ENCODE results near the gene ACKR2. TPM values are rescaled to one million over a fixed set of nuclear protein-coding genes. Genes with fewer than 3 reads are reported as not detected.

ACKR2 gene
- total RNA-seq, 4 donors from 2014 or later, result 1.2 to 6.6 (median 3.4) TPM

DNA sequence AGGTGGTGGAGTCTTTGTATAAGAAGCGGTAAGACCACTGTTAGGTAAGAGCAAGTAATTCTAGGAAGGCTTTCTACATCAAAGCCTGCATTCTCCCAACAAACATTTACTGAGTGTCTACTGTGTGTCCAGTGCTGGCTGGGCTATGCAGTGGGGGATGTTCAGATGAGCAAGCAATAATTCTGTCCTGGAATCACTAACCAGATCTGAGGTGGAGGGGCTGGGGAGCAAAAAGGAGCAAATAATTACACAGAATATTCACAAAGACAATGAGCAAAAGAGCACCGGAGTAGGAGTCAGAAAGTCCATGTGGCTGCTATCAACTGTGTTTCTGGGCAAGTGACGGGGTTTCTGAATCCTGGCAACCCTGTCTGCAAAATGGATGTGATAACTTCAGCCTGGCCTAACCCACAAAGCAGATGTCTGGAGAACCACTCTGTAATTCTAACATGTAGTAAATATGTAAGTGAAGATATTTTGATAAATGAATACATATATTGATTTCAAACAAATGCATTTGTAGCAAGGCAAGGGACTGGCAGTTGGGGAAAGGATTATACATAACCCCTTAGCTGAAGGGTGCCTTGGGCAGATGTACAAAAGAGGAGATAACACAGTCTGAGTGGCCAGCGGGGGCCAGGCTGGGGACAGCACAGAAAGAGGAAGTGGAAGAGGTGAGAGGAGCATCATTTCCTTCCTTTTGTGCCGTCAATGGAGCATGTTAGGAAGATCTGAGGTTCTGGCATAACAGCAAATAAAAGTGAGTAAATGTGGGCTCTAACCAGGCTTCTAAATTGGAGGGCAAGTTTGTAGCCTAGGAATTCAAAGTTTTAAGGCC lies 37.7 kb downstream of the ACKR2 start:
- Histone ChIP-seq H3K4me3 (no peak overlapping the region), H3K4me1 (peaks cover 28% of the 10 kb centered on the region), H3K36me3 (no peaks in the 10 kb centered on the region), H3K9me3 (no peaks in the 10 kb centered on the region), H3K27me3 (no peaks in the 10 kb centered on the region), H3K27ac (peak overlapping the region; percentile 67)
- no peak for DNase-seq (ENCODE audit: low spot score in 2 of 2)
- TF ChIP-seq EP300 (IDR thresholded peaks at IDR 0.05) (no peak), POLR2A (IDR thresholded peaks at IDR 0.05) (no peak), POLR2AphosphoS5 (IDR thresholded peaks at IDR 0.05) (no peak)
- TF ChIP-seq, protein P1, sequence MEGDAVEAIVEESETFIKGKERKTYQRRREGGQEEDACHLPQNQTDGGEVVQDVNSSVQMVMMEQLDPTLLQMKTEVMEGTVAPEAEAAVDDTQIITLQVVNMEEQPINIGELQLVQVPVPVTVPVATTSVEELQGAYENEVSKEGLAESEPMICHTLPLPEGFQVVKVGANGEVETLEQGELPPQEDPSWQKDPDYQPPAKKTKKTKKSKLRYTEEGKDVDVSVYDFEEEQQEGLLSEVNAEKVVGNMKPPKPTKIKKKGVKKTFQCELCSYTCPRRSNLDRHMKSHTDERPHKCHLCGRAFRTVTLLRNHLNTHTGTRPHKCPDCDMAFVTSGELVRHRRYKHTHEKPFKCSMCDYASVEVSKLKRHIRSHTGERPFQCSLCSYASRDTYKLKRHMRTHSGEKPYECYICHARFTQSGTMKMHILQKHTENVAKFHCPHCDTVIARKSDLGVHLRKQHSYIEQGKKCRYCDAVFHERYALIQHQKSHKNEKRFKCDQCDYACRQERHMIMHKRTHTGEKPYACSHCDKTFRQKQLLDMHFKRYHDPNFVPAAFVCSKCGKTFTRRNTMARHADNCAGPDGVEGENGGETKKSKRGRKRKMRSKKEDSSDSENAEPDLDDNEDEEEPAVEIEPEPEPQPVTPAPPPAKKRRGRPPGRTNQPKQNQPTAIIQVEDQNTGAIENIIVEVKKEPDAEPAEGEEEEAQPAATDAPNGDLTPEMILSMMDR (IDR thresholded peaks at IDR 0.05), result no peak
- WGBS, result 50% methylated on average over 5 of the region's 5 CpGs

DNA sequence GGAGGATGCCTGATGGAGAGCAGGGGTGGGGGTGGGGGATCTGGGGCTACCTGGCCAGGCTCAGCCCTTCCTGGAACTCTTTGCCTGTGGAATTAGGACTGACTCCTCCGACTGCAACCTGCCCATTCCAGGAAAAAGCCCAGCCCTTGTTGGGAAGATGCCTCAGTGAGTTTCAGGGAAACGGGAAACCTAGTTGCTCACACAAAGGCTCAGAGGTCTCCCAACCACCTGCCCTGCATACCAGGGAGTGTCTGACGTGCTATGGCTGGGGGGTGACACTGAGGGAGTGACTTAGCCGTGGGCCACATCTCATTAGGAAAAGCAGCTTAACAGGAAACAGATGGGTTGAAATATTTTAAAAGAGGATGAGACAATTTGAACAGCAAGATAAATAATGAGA lies 38.5 kb downstream of the ACKR2 start:
- TF ChIP-seq POLR2AphosphoS5 (IDR thresholded peaks at IDR 0.05) (no peak), EP300 (IDR thresholded peaks at IDR 0.05) (no peak), POLR2A (IDR thresholded peaks at IDR 0.05) (no peak)
- TF ChIP-seq, protein P1 (IDR thresholded peaks at IDR 0.05), result no peak
- no peaks in the 10 kb centered on the region for H3K36me3 ChIP-seq
- 46% methylated on average over 4 of the region's 4 CpGs for WGBS
- H3K4me1 ChIP-seq, result peaks cover 32% of the 10 kb centered on the region
- DNase-seq (ENCODE audit: low spot score in 2 of 2), result peak in 1 of 2 donors; percentile 76
- no peak overlapping the region for H3K4me3 ChIP-seq
- H3K9me3 ChIP-seq, result no peaks in the 10 kb centered on the region
- no peaks in the 10 kb centered on the region for H3K27me3 ChIP-seq
- H3K27ac ChIP-seq, result peak overlapping the region; percentile 67

DNA sequence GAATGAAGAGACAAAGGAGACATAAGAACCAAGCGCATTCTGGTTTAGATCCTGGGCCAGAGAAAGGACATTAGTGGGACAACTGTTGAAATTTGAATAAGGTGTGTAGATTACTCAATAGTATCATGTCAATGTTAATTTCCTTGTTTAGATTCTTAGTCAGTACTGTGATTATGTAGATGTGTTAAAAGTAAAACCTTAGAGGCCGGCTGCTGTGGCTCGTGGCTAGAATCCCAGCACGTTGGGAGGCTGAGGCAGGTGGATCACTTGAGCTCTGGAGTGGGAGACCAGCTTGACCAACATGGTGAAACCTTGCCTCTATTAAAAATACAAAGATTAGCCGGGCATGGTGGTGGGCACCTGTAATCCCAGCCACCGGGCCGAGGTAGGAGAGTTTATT lies 39.8 kb downstream of the ACKR2 start:
- peaks cover 29% of the 10 kb centered on the region for H3K4me1 ChIP-seq
- no peaks in the 10 kb centered on the region for H3K27me3 ChIP-seq
- no peak overlapping the region for H3K4me3 ChIP-seq
- no peak for DNase-seq (ENCODE audit: low spot score in 2 of 2)
- TF ChIP-seq POLR2A (IDR thresholded peaks at IDR 0.05) (no peak), EP300 (IDR thresholded peaks at IDR 0.05) (no peak), POLR2AphosphoS5 (IDR thresholded peaks at IDR 0.05) (no peak)
- TF ChIP-seq, protein P1 (IDR thresholded peaks at IDR 0.05), result no peak
- no peaks in the 10 kb centered on the region for H3K36me3 ChIP-seq
- 95% methylated on average over 7 of the region's 7 CpGs for WGBS
- no peaks in the 10 kb centered on the region for H3K9me3 ChIP-seq
- no peak overlapping the region for H3K27ac ChIP-seq

DNA sequence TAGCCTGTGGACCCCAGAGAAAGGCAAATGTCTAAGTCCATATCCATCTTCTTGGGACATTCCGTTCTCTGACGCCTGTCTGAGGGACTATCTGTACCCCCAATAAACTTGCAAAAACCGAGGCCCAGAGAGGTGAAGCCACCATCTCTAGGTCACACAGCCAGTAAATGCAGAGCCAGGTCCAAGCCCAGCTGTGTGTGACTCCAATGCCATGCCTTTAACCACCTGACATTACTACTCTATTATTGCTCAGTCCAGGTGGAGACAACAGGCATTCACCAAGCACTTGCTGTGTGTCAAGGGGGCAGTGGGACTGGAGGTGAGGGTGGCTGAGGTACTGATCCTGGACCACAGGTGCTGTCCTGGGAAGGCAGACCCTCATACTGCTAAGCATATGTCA lies 41.0 kb downstream of the ACKR2 start:
- DNase-seq (ENCODE audit: low spot score in 2 of 2), result no peak
- Histone ChIP-seq H3K4me1 (peaks cover 24% of the 10 kb centered on the region), H3K27me3 (no peaks in the 10 kb centered on the region), H3K9me3 (no peaks in the 10 kb centered on the region), H3K36me3 (no peaks in the 10 kb centered on the region), H3K27ac (no peak overlapping the region), H3K4me3 (no peak overlapping the region)
- TF ChIP-seq, protein P1 (IDR thresholded peaks at IDR 0.05), result no peak
- TF ChIP-seq EP300 (IDR thresholded peaks at IDR 0.05) (no peak), POLR2A (IDR thresholded peaks at IDR 0.05) (no peak), POLR2AphosphoS5 (IDR thresholded peaks at IDR 0.05) (no peak)
- WGBS, result 88% methylated on average over 3 of the region's 3 CpGs

DNA sequence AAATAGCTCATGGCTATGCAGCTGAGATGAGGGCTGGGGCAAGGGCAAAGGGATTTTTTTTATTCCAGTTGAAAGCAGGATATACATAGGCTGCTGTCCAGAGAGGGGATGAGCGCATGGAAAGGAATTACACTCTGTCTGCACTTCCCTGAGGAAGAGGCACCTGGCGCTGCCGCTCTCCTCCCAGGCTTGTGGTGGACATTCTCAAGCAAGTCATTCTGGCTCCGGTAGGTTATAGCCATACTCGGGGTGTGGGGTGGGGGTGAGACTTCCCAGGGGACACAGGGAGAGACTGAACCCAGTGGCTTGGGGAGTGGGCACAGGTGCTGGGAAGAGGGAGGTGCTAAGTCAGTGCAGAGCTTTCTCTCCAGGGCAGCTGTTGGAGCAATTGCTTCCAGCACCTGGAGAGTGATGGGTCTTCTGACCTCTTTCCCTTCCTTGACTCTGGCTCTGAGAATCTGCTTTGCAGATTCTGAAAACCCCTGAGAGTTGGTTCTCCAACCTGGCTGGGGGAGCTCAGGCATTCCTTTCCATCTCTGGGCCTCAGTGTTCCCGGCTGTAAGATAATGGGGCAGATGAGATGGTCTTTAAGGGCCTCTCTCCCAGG lies 42.1 kb downstream of the ACKR2 start:
- peak overlapping the region; percentile 40 for H3K27ac ChIP-seq

More for the DNA sequence above, 42.1 kb downstream of the ACKR2 start:
- DNase-seq (ENCODE audit: low spot score in 2 of 2), result peak in 1 of 2 donors; percentile 21
- WGBS, result 93% methylated on average over 6 of the region's 6 CpGs
- Histone ChIP-seq H3K9me3 (no peaks in the 10 kb centered on the region), H3K4me1 (peaks cover 24% of the 10 kb centered on the region), H3K36me3 (no peaks in the 10 kb centered on the region), H3K4me3 (no peak overlapping the region), H3K27me3 (no peaks in the 10 kb centered on the region)
- TF ChIP-seq EP300 (IDR thresholded peaks at IDR 0.05) (no peak), POLR2A (IDR thresholded peaks at IDR 0.05) (no peak), POLR2AphosphoS5 (IDR thresholded peaks at IDR 0.05) (no peak)
- TF ChIP-seq, protein P1 (IDR thresholded peaks at IDR 0.05), result no peak

Measured in suprapubic skin (tissue), 4 donors.